Raji (cell line): Measurements from ENCODE around the gene LEFTY2.

Experiments
- POLR2A ChIP-seq: IDR thresholded peaks from 2 replicates; pipeline ENCODE4 v1.6.1; 2011; ENCODE audit warnings: low read depth, low read length, control low read depth; ENCODE audit not compliant: insufficient read depth

LEFTY2 gene

DNA sequence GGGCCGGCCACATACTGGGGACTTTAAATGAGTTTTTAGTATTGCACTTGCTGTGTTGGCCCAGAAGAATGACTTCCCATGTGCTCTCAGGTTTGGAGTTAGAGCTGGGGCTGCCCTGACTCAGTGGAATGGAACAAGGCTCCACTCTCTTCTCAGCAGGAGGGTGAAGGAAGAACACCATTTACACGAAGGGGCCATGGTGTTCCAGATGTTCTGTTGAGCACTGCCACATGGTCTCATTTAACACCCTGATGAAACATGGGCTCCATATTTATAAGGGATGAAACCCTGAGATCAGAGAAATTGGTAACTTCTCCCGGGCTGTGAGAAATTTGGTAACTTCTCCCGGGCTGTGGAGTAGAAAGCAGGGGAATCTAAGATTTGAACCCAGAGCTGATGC, 22.7 kb downstream of the LEFTY2 start:
- no peak for TF ChIP-seq POLR2A

DNA sequence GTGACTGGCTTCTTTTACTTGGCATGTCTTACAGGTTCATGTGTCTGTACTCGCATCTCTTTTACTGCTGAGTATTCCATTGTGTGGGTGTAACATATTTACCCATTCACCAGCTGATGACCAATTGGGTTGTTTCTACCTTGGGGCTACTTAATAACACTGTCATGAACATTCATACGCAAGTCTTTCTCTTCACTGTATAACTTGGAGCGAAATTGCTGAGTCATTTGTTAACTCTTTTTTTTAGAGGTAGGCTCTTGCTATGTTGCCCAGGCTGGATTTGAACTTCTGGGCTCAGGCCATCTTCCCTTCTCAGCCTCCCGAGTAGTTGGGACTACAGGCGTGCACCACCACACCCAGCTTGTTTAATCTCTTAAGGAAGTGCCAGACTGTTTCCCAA, 23.5 kb downstream of the LEFTY2 start:
- no peak for TF ChIP-seq POLR2A

DNA sequence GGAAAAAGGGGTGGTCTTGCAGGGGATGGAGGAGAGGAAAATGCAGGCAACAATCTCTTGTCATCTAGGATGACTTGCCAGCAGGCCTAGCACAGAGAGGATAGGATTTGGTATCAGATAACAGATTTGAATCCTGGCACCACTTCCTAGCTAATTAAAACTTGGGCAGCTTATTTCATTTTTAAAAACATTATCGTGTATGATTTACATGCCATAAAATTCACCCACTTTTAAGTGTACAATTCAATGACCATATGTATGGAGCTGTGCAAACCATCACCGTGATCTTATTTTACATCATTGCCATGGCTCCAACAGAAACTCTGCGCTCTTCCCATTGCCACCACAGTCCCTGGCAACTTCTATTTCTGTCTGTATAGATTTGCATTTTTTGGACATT, 23.9 kb downstream of the LEFTY2 start:
- TF ChIP-seq POLR2A = no peak

DNA sequence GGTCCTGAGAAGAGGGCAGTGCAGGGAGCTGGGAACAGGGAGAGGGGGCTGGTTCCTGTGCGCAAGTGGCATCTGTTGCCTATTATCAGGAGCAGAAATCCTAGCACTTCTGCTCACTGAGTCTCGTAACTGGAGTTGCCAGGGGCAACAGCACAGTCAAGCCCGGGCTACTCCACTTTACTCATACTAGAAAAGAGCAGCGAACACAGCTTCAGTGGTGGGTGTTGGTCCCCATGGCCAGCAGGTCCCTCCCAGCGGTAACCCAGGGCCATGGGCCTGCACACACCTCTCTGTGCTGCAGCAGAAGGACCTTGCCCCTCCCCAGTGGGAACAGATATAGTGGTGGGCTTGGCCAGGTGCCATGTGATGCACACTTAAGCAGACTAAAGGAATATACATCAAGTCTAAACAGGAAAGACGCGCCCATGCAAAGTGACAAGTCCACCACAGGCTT, 25.5 kb downstream of the LEFTY2 start:
- TF ChIP-seq POLR2A = no peak

DNA sequence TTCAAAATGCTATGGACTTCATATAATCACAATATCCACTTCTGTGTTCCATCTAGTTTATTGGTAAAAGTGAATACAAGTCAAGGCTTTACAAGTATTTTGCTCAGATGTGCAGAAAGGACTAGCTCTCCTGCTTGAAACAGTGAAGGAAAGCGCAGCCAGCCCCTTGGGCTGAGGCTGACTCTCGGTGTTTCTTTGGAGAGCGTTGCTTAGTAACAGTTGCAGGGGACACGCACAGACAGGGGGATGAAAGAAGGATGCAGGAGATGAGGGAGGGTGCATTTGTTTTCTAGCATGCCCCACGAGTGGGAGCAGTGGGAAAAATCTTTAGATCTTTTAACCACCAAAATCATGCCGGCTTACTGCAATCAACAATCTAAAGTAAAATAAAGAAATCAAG, 26.1 kb downstream of the LEFTY2 start:
- TF ChIP-seq POLR2A = no peak

DNA sequence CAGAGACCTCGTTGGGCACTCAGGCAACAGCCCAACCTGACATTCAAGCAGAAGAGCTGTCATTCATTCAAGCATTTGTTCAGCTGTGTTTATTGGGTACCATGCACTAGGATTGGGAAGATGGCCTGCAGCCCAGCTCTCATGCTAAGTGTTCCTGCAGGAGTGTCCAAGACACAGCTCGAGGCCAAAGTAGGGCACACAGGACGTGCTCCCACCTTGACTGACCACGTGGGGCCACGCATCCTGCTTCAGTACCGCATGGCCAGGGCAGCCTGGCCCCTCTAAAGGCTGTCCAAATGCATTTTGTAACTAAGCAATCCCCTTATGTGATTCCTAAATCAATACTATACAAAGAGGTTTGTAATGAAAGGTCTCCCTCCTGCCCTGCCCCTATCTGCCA, 26.6 kb downstream of the LEFTY2 start:
- no peak for TF ChIP-seq POLR2A

DNA sequence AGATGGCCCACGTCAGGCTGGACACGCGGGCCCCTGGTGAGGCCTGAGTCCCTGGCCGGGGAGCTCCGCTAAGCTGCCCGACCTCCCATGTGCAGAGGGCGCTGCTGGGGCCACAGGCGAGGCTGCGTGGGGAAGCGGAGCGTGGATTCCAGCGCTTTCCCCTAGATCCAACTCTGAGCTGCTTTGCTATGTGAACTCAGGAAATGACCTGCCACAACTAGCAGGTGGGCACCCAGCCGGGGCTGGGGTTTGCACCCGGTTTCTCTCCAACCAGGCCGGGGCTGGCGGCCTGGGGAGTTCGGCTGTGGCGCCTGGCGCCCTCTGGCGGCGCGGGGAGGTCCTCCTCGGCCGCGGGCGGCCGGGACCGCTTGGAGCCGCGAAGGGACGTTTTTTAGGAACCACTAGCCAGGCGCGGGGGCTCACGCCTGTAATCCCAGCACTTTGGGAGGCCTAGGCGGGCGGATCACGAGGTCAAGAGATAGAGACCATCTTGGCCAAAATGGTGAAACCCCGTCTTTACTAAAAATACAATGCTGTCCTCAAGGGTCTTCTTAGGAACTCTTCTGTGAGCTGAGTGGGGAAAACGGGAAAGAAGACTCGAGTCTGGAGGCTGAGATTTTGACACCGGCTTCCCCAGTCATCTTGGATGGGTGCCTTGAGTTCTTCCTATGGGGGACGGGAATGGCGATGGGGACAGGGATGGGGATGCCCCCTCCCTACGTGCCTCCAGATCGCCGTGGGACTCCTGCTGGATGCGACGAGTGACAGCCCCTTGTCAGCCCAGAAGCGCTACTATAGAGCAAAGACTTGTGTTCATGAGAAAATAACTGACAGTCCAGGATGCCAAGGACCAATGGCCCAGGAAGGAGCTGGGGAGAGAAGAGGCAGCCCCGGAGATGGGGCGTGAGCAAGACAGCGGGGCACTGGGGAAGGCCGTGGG, 29.6 kb downstream of the LEFTY2 start:
- no peak for TF ChIP-seq POLR2A

DNA sequence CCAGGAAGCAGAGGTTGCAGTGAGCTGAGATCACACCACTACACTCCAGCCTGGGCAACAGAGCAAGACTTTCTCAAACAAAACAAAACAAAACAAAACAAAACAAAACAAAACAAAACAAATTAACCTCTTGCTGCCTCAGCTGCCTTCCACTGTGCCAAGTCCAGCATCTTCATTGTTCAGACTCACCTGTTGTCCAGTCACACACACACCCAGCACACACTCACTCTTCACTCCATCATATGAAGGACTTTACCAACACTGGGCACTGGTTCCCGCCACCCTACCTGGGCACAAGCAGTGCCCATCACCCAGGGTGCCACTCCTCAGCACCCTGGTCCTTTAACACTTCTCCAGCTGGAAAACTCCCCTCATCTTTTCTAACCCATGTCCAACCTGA, 31.5 kb downstream of the LEFTY2 start:
- no peak for TF ChIP-seq POLR2A

DNA sequence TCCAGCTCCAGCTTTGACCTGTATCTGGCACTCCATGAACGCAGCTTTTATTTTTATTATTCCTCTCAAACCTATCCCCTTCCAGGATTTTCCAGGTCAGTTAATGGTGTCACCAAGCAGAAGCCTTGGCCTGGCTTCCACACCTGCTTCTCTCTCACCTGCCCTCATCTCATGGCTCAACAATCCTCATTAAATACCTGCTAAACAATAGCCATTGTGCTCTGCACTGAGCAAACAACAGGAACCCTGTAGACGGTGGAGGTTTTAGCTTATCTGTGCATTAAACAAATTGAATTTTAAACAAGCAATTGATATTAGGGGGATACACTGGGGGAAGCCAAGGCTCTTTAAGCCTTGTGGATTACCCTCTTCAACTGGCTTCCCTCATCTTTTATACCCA, 32.2 kb downstream of the LEFTY2 start:
- no peak for TF ChIP-seq POLR2A

DNA sequence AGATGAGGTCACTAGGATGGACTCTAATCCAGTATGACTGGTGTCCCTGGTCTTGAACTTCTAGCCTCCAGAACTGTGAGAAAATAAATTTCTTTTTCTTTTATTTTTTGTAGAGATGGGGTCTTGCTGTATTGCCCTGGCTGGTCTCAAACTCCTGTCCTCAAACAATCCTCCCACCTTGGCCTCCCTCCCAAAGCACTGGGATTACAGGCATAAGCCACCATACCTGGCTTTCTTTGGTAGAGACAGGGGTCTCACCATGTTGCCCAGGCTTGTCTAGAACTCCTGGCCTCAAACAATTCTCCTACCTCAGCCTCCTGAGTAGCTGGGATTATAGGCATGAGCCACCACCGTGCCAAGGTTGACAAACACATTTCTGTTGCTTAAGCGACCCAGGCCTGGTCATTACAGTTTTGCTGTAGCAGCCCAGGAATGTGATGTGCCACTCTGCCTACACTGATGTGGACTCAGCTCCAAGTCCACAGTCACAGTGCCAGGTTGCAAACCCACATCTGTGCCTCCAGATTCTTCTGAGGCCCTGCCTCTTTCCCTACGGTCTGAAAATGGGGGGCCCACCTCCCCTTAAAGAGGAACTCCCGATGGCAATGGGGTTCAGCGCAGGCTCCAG, 32.9 kb downstream of the LEFTY2 start:
- TF ChIP-seq POLR2A = no peak

DNA sequence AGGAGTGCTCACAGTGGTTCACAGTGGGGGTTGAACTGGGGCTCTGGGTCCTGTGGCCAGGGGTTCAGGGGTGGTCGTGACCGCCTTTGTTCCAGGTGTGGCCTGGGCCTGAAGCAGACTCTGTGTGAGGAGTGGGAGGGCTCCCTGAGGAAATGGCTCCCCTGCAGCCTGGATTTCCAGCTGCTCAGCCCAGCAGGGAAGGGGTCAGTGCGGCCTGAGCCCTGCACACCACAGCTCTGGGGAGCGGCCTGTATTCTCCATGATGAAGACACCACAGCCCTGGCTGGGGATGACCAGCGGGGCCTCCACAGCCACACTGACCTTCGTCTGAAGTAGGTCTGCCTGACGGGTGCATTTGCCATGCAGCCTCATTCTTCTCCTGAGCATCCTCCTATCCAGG, 33.7 kb downstream of the LEFTY2 start:
- no peak for TF ChIP-seq POLR2A

DNA sequence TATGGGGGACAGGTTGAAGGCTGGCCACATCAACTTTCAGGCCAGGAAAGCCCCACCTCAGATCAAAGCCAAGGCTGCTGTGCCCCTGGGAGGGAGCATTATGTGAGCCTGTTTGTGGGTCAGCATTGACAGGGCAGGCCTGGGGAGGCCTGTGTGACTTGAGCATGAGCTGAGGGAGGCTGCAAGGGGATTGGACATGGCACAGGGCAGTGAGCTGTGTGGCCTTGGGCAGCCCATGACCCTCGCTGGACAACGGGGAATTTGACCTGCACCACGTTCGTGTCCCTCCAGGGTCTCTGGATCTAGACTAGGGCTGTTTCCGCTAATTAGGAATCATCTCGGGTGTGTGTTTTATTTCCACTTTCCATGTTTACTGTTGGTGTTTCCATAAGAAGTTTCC, 34.6 kb downstream of the LEFTY2 start:
- no peak for TF ChIP-seq POLR2A

DNA sequence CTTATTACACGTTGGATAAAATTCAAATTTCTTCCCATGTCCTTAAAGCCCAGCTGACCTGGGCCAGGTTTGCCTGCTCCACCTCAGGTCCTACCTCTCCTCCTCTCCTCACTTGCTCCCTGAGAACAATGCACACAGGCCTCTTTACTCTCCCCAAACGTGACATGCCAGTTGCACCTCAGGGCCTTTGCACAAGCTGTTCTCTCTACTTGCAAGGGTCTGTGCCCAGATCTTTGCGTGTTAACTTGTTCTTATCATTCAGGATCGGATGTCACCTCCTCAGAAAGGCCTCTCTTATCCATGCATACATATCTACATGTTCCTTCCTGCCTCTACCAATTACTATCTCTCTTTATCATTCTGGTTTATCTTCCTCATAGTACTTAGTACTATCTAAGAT, 37.4 kb downstream of the LEFTY2 start:
- no peak for TF ChIP-seq POLR2A

DNA sequence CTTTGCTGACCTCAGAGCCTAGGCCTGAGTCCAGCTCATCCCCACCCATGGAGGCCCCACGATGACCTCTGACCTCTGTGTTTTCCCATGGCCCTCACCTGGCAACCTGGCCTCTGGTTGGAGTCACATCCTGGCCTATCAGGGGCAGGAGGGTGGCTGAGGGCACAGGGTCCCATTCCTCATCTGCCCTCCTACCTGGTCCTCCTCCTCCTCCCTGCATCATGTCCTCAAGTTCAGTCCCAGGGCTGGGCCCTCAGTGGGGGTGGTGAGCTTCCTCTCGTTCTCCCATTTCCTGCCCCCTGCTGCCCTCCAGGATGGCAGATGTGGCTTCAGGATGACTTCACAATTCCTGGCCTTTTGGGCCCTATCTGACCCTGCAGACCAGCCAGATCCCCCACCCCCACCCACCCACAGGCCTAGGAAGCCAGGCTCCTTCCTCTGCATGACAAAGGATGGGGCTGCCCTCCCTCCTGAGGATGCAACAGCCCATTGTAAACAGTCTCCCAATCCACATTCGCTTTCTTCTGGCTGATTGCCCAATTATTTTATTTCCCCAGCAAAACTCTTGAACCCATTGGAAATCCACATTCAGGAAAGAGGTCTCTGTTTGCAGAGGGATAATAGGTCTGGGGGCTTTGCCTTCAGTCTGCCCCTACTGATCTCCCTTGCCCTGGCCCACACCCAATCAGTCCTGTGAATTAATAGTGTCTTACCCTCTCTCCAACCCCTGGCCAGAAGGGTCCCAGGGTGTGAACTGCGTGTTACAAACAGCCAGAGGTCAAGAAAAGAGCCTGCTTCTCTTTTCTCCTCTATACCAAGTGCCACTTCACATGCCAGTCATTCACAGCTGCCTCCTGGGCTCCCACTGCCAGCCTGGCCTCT, 41.7 kb downstream of the LEFTY2 start:
- TF ChIP-seq POLR2A = no peak
